ENCODE data around the gene SHLD1.

The SHLD1 gene

DNA sequence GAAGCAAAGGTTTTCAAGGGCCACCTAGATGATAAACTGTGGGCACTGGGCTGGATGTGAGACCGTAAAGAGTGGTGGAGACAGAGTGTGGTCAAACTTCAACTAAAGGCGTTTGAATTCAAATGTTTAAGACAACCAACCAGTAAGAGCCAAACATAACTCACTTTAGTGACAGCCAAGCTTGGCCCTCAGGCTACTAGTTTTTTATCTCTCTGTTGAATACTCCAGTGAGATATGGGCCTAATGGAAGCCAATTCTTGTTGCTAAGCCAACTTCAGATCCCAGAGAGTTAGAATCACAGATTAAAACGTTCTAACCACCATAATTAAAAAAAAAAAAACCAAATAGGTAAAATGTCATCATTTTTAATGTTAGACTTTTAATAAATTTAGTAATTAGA is 142.9 kb downstream of the SHLD1 start:
- DNase-seq (ENCODE audit: low spot score): no peak

DNA sequence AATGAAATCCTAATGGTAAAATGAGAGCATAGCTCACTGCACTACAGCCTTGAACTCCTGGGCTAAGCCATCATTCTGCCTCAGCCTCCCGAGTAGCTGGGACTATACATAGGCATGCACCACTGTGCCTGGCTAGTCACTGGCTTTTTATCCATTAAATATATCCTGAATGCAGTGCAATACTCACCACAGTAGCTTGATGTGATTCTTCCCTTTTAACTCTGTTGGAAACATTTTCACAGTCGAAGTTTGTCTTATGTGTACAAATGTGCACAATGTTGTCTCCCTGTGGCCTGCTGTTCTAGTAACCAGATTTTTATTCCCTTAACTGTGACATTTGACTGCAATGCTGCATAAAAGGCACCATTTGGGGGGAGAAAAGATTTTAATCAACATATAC is 143.4 kb downstream of the SHLD1 start:
- DNase-seq (ENCODE audit: low spot score): no peak

DNA sequence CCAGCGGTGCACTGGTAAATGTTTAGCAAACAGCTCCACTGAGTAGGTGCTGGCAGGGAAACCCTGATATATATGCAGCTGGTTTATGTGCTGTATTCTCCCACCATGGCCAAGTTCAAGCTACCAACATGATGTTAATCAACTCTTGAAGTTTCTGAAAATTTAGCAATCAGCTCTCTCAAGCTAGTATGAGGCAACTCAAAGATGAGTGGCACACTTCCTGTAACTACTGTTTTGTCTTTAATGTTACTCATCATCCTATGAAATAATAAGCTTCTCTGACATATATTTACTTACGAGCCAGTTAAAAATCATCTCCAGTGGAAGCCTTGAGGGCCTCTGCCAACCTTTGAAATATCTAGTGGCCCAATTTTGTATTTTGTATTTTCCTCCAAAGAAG is 145.4 kb downstream of the SHLD1 start:
- no peak for DNase-seq (ENCODE audit: low spot score)

DNA sequence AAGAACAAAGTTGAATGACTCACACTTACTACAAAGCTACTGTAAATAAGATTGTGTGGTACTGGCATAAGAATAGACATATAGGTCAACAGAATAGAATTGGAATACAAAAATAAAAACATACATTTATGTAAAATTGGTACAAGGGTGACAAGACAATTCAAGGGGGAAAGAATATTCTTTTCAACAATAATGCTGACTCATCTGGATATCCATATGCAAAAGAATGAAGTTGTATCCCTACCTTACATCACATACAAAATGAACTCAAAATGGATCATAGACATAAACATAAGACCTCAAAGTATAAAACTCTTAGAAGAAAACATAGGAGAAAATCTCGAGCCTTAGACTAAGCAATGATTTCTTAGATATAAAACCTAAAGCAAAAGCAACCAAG is 149.2 kb downstream of the SHLD1 start:
- no peak for DNase-seq (ENCODE audit: low spot score)

DNA sequence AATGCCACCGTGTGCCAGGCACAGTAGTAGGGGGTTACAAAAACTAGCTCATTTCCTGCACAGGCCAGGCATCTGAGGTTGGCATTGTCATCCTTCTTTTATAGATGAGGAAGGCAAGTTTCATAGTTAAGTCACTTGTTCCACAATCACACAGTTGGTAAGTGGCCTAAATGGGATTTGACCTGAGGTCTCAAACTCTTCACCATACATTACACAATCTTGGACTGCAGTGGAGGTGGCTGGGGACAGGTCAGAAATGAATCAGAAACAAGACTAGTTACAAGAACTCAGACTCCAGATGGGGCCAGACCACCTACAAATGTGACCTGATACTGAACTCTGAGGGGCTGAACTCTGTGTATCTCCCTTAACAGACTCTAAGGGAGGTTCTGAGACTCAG is 150.7 kb downstream of the SHLD1 start:
- DNase-seq (ENCODE audit: low spot score): no peak

DNA sequence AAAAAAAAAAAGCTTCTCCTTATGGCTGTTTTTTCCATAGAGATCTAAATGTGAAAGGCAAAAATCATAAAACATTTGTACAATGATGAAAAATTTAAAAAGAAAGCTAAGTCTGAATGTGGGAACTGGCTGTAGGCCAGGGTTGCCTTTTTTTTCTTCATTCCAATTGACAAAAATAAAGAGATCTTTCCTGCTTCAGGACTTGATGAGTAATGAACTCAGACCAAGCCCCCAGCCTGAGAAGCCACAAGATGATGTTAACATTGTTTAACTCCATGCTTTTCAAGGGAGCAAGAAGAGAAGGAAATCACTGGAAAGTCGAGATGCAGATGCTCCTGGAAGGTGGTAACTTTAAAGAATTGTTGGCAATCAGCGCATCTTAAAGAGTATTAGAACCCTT is 158.8 kb downstream of the SHLD1 start:
- no peak for DNase-seq (ENCODE audit: low spot score)

DNA sequence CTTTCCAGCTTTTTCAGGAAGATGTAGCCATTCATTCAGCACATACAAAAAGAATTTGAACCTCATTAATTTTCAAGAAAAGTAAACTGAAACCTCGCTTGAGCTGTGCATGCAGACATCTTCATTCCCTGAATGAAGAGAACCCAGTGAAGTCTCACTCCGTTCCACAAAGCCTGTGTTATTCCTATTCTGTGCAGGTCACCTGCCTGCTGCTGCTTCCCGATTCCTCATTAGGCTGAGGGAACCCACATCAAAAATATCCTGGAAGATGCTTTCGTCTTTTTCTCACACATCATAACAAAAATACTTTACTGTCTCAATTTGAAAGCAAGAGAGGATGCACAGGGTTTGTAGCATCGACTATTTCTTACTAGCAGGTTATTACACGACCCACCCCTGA is 160.0 kb downstream of the SHLD1 start:
- DNase-seq (ENCODE audit: low spot score): no peak

DNA sequence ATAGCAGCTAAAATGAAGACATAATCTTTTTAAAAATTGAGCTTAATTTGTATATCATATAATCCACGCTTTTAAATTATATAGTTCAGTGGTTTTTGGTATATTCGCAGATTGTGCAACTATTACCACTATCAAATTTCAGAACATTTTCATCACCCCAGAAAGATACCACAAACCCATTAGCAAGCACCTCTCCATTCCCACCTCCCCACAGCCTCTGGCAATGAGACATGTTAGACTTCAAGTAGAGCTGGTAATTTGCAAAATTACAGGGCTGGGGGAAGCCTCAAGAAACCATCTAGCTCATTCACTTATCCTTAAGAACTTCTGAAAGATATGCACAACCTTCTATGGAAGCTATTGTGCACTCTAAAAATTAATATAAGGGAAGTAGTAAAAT is 163.0 kb downstream of the SHLD1 start:
- no peak for DNase-seq (ENCODE audit: low spot score)

Measured in NAMALWA (cell line).